Heart left ventricle (tissue), 13 donors: ENCODE data around the gene ARHGEF6.

Experiments used
- CTCF ChIP-seq, 12 donors: fragments of 200-600 bp; sonication (generic) in 4 of 12; IDR thresholded peaks; one replicate each; pipeline versions ENCODE4 v1.5.0 to v1.8.0; 2018 to 2022; ENCODE audit warnings: antibody characterized with exemption in 12 of 12, mild to moderate bottlenecking in 5 of 12
- POLR2A ChIP-seq, 2 donors: fragments of 450-650 bp; IDR thresholded peaks; one replicate each; pipeline ENCODE4 v1.6.1; 2017; ENCODE audit warnings: antibody characterized with exemption in 2 of 2, mild to moderate bottlenecking in 2 of 2, moderate library complexity in 2 of 2
- donor health status: ischemic (EF 13 %, LVEDD 7.1; RV severe dilation, severe dysfunction).
- donor health status: DM: no; HTN: yes; CAD: no.
- donor health status: DM: no; HTN: no; CAD: no.
- donor health status: ischemic (EF 25% LVEDD 6.9; RV normal size, moderate dysfunction).
- donor health status: ischemic (EF 25% LVEDD 5.7; RV mildly dilated, moderate dysfunction).
- donor health status: ischemic (EF 35%, LVEDD 5.7; RV mildly dilated, moderate dysfunction).
- donor health status: nonischemic (EF 11% LVEDD 7.7; RV severe dilation, severe dysfunction).
- donor health status: DM: yes; HTN: yes; CAD: no.
- donor health status: PGD.
- donor health status: ischemic (EF 29% LVEDD 5.4; RV normal size, mild dysfunction).
- donor health status: nonischemic (EF 23%, LVEDD 6.1; RV moderate dilation, normal function).

GRCh38 chrX:136619899-136620505 is 160.7 kb downstream of the ARHGEF6 start:
- TF ChIP-seq CTCF (IDR thresholded peaks at IDR 0.05) (no peak), POLR2A (IDR thresholded peaks at IDR 0.05) (no peak)
